Activated CD4-positive, alpha-beta memory T cell treated with anti-CD3 and anti-CD28 coated beads for 36 hours (primary cell): Measurements from ENCODE around the gene TNS3. TPM values are rescaled to one million over a fixed set of nuclear protein-coding genes. Genes with fewer than 3 reads are reported as not detected.

Experiments
- CTCF ChIA-PET: fragments of 350-600 bp; sonication (Branson Sonifier 250); formaldehyde crosslinking; loops from one replicate; lab custom pipeline; 2021; ENCODE audit warnings: antibody characterized with exemption, inconsistent platforms; lab: Charles Lee
- POLR2A ChIA-PET: fragments of 350-600 bp; sonication (Branson Sonifier 250); formaldehyde crosslinking; loops from one replicate; lab custom pipeline; 2021; ENCODE audit warnings: antibody characterized with exemption; lab: Charles Lee
- DNase-seq: peaks from one replicate; pipeline ENCODE4 v3.0.0-alpha.2; 2020
- H3K27ac Mint-ChIP-seq: one replicate; pipeline ENCODE4 v1.8.0; 2021; ENCODE audit warnings: mixed read lengths
- H3K27me3 Mint-ChIP-seq: one replicate; pipeline ENCODE4 v1.8.0; 2021; ENCODE audit warnings: mixed read lengths
- H3K36me3 Mint-ChIP-seq: one replicate; pipeline ENCODE4 v1.8.0; 2021; ENCODE audit warnings: mixed read lengths
- H3K4me1 Mint-ChIP-seq: one replicate; pipeline ENCODE4 v1.8.0; 2021; ENCODE audit warnings: low read depth, mixed read lengths
- H3K4me3 Mint-ChIP-seq: one replicate; pipeline ENCODE4 v1.8.0; 2021; ENCODE audit warnings: mild to moderate bottlenecking, mixed read lengths
- H3K9me3 Mint-ChIP-seq: one replicate; pipeline ENCODE4 v1.8.0; 2021; ENCODE audit warnings: mixed read lengths
- intact Hi-C: fragments of 100-400 bp; cut with micrococcal nuclease; formaldehyde crosslinking; loops from one replicate; pipeline ENCODE4 v1.15.1; 2023
- total RNA-seq, 2 experiments: library from RNA; stranded (reverse); gene quantifications; one replicate each; pipeline ENCODE4 v1.2.3, GENCODE V29; 2021

Gene TNS3
- total RNA-seq, 2 experiments from 2014 or later, result 0.15 to 0.31 TPM

DNA sequence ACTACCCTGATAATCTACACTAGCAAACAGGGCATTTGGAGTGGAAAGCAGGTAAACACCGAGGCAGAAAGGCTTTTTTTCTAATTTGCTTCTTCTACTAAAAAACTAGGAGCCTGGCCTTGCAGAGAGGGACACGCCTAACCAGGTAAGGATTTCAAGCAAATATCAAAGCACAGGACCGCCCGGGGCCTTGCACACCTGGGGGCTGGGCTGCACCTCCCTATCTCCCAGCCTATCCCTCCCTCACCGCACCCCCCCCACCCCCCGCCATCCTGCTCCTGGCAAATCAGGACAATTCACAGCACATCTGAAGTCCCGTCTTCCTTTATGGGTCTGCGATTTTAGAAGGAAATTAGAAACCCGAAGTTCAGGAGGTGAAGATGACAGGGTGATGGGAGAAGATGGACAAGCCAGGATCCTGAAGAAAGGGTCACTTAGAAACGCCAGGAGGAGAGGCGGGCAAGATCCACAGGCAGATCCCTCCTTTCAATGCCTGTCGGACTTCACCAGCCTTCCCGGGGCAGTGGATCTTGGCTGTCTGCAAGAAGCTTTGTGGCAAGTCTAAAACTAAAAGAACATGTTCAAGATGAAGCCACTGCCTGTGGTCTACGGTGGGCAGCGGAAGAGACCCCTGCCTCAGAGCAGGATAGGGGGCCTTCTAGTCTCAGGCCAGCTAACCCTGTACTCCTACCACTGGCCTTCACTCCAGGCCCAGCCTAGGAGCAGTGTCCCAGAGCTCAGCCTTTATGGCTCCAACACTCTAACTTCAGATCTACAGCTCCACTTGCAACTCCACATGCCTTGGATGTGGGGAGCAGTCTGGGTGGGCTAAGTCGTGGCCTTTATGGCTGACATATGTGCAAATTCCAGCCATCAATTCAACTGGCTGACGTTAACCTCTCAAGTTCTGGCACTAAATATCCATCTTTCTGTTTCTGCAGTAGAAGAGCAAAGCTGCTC lies 43.9 kb downstream of the TNS3 start:
- intact Hi-C loops, result no loop called here
- H3K36me3 Mint-ChIP-seq, result no peaks in the 10 kb centered on the region
- DNase-seq, result no peak
- H3K27ac Mint-ChIP-seq, result no peak overlapping the region
- no peaks in the 10 kb centered on the region for H3K4me1 Mint-ChIP-seq
- ChIA-PET POLR2A (no interaction called here), CTCF (no interaction called here)
- no peak overlapping the region for H3K4me3 Mint-ChIP-seq
- peaks cover 4% of the 10 kb centered on the region for H3K27me3 Mint-ChIP-seq
- no peaks in the 10 kb centered on the region for H3K9me3 Mint-ChIP-seq

DNA sequence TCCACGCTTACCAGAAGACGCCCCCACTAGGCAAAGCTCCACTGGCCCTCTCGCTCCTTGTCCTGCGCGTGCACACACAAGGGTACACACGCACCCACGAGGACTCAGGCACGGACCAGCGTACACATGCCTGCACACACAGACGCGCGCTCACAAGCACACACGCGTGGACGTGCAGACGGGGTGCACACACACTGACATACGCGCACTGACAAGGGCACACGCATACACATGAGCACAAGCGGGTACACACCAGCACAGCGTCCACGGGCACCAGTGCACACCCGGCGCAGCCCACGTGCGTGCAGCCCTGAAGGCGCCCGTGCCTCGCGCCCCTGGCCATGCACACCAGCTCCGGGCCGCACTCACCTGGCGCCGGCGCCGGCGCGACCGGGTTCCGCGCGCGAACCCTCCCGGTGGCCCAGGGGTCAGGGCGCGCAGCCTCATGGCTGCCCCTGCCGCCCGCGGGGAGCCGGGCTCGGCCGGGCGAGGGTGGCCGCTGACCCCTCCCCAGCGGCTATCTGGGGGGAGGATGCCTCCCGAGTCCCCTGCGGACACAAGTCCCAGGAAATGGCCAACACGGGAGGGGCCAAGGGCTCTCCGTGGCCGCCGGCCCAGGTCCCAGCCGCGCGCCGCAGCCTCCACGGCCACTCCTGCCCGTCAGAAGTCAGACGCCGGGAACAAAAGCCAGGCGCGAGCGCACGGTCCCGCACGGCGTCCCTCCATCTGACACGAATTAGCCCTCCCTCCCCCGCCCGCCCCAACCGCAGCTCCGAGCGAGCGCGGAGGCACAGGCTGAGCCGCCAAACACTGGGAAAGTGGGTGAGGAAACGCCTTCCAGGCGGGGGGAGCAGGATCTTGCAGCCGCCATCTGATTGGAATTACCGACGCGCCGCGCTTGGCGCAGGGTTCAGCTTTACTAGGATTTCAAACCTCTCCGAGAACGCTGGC lies 45.0 kb downstream of the TNS3 start:
- DNase-seq, result no peak
- POLR2A ChIA-PET, result no interaction called here
- Mint-ChIP-seq H3K27me3 (peaks cover 4% of the 10 kb centered on the region), H3K36me3 (no peaks in the 10 kb centered on the region), H3K4me3 (no peak overlapping the region), H3K9me3 (no peaks in the 10 kb centered on the region), H3K4me1 (no peaks in the 10 kb centered on the region), H3K27ac (no peak overlapping the region)
- intact Hi-C loops, result no loop called here
- CTCF ChIA-PET, result no interaction called here

DNA sequence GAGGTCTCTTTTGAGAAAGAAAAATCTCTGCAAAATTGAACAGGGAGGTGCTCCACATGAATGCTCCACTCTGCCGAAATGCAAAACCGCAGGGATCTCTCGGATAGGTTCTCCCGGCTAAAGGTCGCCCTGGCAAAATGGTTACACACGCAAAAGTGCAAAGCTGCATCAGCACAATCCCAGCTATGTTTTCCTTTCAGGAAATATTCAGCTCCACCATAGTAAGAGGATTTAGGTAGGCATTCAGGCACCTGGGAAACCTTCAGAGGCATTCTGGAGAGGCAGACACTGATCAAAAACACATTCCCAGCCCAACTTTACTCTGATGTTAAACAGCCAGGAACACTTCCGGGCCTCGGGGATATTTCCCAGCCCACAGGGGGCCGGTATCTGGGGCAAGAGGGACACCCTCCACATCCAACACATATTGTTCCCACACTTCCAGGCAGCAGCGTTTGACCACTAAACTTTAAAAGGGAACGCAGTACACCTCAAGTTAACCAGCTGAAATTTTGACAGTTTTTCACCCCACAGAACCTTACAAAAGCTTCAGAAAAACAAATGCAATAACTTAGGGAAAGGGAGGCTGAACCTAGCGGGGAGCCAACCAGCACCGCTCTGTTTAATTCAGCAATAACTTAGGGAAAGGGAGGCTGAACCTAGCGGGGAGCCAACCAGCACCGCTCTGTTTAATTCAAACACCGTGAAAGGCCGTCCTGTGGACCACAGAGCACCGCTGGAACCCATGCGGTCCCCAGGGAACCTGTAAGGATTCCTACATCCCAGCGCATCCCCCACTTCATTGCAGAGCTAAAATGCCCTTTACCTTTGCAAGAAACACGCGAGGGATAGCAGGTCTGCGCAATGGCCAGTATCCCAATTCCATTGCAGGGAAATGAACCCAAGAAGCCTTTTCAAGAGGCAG lies 45.9 kb downstream of the TNS3 start:
- Mint-ChIP-seq H3K36me3 (no peaks in the 10 kb centered on the region), H3K9me3 (no peaks in the 10 kb centered on the region), H3K27me3 (peaks cover 4% of the 10 kb centered on the region), H3K4me3 (no peak overlapping the region), H3K4me1 (no peaks in the 10 kb centered on the region), H3K27ac (no peak overlapping the region)
- ChIA-PET POLR2A (no interaction called here), CTCF (no interaction called here)
- DNase-seq, result no peak
- intact Hi-C loops, result no loop called here

DNA sequence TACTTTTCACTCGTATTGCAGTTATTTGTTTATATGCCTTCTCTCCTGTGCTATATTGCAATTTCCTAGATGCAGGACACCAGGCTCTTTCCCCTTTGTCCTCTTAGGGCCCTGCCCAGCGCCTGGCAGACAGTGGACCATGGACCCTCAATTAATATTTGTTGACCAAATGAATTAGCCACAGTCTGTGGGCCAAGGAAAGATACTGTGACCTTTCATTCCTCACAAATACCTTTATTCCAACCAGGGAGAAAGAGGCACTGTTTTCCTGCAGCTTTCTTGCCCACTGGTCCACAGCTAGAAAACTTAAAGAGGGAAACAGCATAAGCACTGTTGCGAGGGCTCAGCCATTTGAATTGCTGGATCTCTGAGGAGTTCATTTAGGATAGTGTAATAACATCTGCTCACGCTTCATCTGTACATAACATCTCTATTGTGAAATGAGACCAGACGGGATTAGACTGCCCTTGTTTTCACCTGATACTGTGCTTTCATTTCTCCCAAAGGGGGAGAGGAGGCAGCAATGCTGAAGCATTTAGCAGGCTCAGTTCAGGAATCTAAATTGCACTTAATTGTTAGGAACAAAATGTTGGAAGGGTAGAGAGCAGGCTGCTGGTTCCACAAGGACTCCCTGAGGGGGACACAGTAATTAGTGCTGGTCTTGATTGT lies 46.7 kb downstream of the TNS3 start:
- Mint-ChIP-seq H3K4me3 (no peak overlapping the region), H3K9me3 (no peaks in the 10 kb centered on the region), H3K4me1 (no peaks in the 10 kb centered on the region), H3K27ac (no peak overlapping the region), H3K27me3 (peaks cover 4% of the 10 kb centered on the region), H3K36me3 (no peaks in the 10 kb centered on the region)
- intact Hi-C loops, result no loop called here
- CTCF ChIA-PET, result interaction anchor here (0.6 kb wide), 1 partner anchor 177 kb away, joined by 4 read pairs; no protein-coding TSS in a partner anchor
- no peak for DNase-seq
- POLR2A ChIA-PET, result no interaction called here

DNA sequence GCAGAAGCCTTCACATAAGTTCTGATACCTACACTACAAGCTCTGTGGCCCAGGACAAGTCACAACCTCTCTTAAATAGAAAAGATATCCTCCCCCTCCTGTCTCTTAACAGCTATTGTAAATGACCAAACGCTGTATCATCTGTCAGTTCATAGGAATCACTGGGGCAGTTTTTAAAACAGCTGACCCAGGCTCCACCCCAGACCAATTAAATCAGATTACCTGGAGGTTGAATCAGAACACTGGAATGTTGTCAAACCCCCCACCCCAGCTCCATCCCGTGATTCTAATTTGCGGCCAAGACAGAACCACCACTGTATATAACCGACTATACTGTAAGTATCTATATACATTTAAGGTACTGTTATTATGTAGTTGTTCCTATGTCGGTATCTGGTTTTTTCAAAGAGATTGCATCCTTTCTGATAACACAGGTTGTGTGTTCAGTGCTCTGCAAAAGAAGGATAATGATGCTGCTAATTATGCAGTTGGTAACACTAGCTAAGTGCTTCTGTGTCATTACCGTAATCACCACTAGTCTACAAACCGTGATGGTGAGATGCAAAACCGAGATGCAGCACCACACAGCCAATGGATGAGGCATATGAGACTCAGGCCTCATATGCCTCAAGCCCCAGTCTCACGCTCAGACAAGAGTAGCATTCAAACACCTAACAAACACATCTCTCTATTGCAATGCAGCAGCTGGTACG lies 47.4 kb downstream of the TNS3 start:
- POLR2A ChIA-PET, result no interaction called here
- intact Hi-C loops, result no loop called here
- Mint-ChIP-seq H3K4me1 (no peaks in the 10 kb centered on the region), H3K27me3 (peaks cover 4% of the 10 kb centered on the region), H3K36me3 (no peaks in the 10 kb centered on the region), H3K9me3 (no peaks in the 10 kb centered on the region), H3K27ac (no peak overlapping the region), H3K4me3 (no peak overlapping the region)
- DNase-seq, result no peak
- CTCF ChIA-PET, result interaction anchor here (0.6 kb wide), 2 partner anchors 178 to 193 kb away, joined by 3 to 4 read pairs; no protein-coding TSS in a partner anchor

DNA sequence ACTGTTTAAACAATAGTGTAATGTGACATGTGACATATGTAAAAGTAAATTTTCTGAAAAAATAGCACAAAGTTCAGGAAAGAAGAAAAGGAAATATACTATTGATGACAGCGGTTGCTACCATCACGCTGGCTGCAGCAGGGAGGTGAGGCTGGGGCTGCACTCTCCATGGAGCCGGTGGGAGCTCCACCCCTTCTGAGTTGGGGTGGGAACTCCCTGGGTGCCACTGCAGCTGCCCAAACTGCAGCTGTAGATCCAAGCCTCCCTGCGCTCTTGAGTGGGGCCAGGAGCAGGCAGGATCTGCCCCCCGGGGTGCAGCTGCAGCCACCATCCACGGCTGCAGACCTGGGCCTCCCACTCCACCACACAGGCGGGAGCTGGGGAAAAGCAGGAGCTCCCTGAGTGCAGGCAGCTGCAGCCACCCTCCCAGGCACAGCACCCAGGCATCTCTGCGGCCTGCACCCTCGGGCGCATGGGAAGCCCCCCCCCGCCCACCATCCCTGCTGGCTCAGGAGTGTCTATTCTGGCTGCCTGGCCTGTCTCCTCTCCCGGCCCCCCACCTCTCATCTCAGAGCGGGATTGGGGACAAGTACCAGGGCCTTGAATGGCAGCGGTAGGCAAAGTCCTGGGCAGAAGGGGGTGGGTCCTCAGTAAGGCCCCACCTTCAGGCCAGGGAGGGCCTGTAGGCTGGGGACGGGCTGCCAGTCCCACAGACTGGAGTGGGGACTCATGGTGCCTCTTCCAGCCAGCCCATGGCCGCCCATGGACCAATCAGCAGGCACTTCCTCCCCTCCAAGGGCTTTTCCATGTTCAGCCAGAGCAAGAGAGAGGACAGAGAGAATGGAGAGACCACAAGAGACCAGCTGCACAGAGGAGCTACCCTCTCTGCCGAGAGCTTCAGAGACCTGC lies 50.1 kb downstream of the TNS3 start:
- H3K27ac Mint-ChIP-seq, result no peak overlapping the region
- H3K36me3 Mint-ChIP-seq, result no peaks in the 10 kb centered on the region
- H3K9me3 Mint-ChIP-seq, result no peaks in the 10 kb centered on the region
- ChIA-PET POLR2A (no interaction called here), CTCF (no interaction called here)
- H3K4me3 Mint-ChIP-seq, result no peak overlapping the region
- intact Hi-C loops, result no loop called here
- DNase-seq, result no peak
- H3K27me3 Mint-ChIP-seq, result peaks cover 2% of the 10 kb centered on the region
- H3K4me1 Mint-ChIP-seq, result no peaks in the 10 kb centered on the region

DNA sequence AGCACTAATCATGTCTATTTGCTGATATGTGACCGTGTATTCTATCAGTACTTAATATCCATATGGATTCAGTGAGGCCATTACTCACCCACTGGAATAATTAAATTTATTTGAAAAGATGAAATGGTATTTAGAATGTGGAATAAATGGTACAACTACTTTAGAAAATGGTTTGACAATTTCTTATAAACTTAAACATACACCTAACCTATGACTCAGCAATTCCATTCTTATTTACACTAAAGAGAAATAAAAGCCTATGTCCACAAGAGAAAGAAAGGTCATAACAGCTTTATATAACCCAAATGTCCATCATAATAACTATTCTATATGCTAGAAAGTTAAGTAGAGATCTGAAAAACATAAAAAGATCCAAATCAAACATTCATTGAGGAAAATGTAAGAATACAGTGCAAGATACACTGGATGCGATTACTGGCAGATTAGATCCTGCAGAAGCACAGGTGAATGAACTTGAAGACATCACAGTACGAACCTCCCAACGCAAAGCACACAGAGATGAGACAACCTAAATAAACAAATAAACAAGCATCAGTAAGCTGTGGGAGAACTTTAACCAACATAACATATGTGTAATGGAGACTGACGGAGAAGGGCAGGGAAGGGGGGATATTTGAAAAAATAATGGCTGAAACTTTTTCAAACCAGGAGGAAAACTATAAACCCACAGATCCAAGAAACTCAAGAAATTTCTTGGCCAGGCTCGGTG lies 51.9 kb downstream of the TNS3 start:
- H3K36me3 Mint-ChIP-seq, result no peaks in the 10 kb centered on the region
- no peak for DNase-seq
- H3K9me3 Mint-ChIP-seq, result no peaks in the 10 kb centered on the region
- intact Hi-C loops, result no loop called here
- ChIA-PET CTCF (no interaction called here), POLR2A (no interaction called here)
- H3K27ac Mint-ChIP-seq, result no peak overlapping the region
- H3K4me3 Mint-ChIP-seq, result no peak overlapping the region
- no peaks in the 10 kb centered on the region for H3K27me3 Mint-ChIP-seq
- no peaks in the 10 kb centered on the region for H3K4me1 Mint-ChIP-seq

DNA sequence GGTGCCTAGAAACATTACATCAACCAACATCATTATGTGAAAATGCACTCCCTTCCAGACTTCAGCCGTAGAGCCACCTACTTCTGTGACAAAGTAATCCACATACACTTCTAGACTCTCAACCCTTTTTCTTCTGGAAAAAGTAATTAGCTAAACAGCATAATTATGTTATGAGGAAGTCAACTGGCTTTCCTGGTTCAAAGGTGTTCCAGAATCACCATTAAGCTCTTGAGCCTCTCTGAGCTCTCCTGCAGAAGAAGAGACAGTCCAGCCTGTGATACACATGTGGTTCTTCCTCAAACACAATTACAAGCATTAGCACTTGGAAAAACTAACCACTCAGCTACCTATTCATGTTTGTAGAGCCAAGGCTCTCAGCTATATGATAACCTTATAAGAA lies 52.5 kb downstream of the TNS3 start:
- POLR2A ChIA-PET, result no interaction called here
- intact Hi-C loops, result no loop called here
- Mint-ChIP-seq H3K4me3 (no peak overlapping the region), H3K9me3 (no peaks in the 10 kb centered on the region), H3K36me3 (no peaks in the 10 kb centered on the region), H3K27me3 (no peaks in the 10 kb centered on the region), H3K27ac (no peak overlapping the region), H3K4me1 (no peaks in the 10 kb centered on the region)
- CTCF ChIA-PET, result no interaction called here
- no peak for DNase-seq

DNA sequence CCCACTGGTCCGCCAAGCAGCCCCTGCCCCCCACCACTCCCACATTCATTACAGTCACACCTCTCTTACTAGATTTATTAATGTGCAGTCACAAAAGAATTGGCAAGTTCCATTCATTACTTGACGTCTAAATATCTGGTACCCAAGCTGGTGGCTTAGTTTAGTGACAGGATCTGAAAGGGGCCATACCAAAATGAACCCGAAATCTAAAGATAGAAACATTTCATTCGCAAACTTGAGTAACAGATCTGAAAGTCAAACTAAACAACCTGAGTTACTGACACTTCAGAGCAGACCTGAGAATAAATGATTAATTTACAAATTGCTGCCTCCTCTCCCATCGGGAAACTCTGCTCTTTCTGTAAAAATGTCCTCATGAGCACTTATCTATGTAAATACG lies 53.4 kb downstream of the TNS3 start:
- Mint-ChIP-seq H3K4me1 (no peaks in the 10 kb centered on the region), H3K9me3 (no peaks in the 10 kb centered on the region), H3K27me3 (no peaks in the 10 kb centered on the region), H3K36me3 (no peaks in the 10 kb centered on the region), H3K27ac (no peak overlapping the region), H3K4me3 (no peak overlapping the region)
- POLR2A ChIA-PET, result no interaction called here
- DNase-seq, result no peak
- intact Hi-C loops, result no loop called here
- CTCF ChIA-PET, result no interaction called here

DNA sequence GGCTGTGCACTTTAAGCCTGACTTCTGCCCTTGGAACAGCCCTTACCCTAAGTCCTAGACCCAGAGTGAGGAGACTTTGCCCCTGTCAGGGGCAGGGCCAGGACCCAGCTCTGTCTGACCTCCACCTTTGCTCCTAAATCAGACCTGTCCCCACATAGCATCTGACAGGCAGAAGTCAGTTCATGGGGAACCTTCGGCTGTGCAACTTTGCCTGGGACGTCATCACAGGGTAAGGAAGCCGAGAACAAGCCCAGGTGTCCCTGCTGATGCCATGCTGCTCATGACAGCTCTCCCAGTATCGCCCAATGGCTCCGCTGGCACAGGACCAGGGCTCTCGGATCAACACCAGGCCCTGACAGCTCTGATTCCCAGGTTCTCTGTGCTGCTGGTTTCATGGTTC lies 55.4 kb downstream of the TNS3 start:
- no peaks in the 10 kb centered on the region for H3K27me3 Mint-ChIP-seq
- DNase-seq, result no peak
- H3K27ac Mint-ChIP-seq, result no peak overlapping the region
- no peaks in the 10 kb centered on the region for H3K4me1 Mint-ChIP-seq
- intact Hi-C loops, result no loop called here
- no peak overlapping the region for H3K4me3 Mint-ChIP-seq
- POLR2A ChIA-PET, result no interaction called here
- no peaks in the 10 kb centered on the region for H3K36me3 Mint-ChIP-seq
- CTCF ChIA-PET, result no interaction called here
- H3K9me3 Mint-ChIP-seq, result no peaks in the 10 kb centered on the region
